Measurements from ENCODE around the gene DUOX1.

GRCh38 chr15:45198337-45199135 lies 68.7 kb downstream of the DUOX1 start:
- TF ChIP-seq SPI1 (IDR thresholded peaks at IDR 0.05; ENCODE audit: borderline replicate concordance, low read depth) (no peak), POLR2AphosphoS5 (IDR thresholded peaks at IDR 0.05; ENCODE audit: low read depth) (peak; percentile 73; the same call in 1 of the 2 replicates), REST (IDR thresholded peaks at IDR 0.05; ENCODE audit: insufficient replicate concordance, low read depth) (no peak), CTCF (IDR thresholded peaks at IDR 0.05; ENCODE audit: insufficient read depth, low read length) (peak; percentile 72)
